COR-L47 (cell line): Measurements from ENCODE around the gene PPP1CA.
A peak's percentile ranks its signal among the peaks of the same experiment; 100 is the strongest.
"Not testable (repeated sequence)": the region's sequence is repeated elsewhere in the genome, so short reads cannot be mapped to it uniquely, and the experiment has no call there.

Experiments used
- DNase-seq: peaks from one replicate; lab custom pipeline; 2025; lab: John Stamatoyannopoulos, UW

The PPP1CA gene

GRCh38 chr11:67417425-67417824 lies 15.8 kb upstream of the PPP1CA start:
- DNase-seq, result no peak

- peak; percentile 89 for DNase-seq
These were observed 15.0 kb upstream of the PPP1CA start for GRCh38 chr11:67416416-67417335.

DNA sequence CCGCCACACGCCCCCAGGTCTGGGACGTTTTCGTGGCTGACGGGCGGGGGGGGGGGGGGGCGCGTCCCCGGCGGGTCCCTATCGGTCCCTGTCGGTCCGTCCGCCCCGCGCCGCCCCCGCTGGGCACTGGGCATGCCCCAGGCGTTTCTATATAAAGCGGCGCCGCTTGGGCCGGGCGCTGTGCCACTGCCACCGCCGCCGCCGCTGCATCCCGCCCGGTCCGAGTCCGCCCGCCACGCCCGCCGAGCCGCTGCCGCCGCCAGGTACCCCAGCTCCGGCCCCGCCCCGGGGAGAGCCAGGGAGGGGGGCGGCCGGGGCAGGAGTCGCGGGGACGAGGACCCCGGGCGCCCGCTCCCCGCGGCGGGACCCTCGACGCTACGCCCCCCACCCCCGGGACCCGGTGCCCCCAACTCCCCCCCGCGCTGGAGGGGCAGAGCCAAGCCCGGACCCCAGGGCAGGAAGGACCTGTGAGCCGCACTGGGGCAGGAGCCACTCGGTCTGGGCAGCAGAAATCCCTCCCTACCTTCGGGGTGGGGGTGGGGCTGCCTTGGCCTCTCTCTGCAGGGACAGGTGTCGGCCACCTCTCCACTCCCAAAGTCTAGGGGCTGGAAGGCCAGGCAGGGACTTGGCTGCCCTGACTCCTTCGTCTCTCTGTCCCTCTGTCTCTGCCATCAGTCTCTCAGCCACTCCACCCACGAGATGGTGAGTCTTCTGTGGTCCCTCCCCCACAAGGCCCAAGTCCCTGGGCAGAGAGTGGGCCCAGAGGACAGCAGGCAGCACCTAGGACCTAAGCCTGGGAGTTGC lies 14.0 kb upstream of the PPP1CA start, which contains the start of gene CARNS1:
TSS of gene CARNS1 (plus strand) at position 178 of the 804 bp plus-strand sequence. CDS start at position 700, 522 bp downstream.
- DNase-seq, result no peak

DNA sequence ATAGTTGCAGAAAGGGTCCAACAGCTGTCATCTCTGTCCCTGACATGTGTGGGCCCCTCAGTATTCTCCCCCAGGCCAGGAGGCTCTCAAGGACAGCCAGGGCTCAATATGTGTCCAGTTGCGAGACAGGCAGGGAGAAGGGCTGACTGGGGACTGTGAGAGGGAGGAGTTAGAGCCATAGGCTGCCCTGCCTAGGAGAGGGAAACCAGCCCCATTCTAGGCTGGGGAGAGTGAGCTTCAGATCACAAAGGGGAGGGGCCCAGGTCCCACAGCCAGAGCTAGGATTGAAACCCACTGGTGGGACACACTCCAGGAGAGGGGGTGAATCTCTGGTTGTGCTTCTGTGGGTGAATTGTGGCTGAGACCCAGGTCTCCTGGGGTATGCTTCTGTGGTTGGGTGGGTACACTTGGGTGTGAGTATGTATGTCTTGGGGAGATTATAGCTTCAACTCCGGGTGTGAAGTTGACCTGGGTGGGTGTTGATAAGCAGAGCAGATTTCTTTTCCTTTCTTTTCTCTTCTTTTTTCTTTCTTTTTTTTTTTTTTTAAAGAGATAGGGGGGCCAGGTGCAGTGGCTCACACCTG lies 11.7 kb upstream of the PPP1CA start:
- no peak for DNase-seq

DNA sequence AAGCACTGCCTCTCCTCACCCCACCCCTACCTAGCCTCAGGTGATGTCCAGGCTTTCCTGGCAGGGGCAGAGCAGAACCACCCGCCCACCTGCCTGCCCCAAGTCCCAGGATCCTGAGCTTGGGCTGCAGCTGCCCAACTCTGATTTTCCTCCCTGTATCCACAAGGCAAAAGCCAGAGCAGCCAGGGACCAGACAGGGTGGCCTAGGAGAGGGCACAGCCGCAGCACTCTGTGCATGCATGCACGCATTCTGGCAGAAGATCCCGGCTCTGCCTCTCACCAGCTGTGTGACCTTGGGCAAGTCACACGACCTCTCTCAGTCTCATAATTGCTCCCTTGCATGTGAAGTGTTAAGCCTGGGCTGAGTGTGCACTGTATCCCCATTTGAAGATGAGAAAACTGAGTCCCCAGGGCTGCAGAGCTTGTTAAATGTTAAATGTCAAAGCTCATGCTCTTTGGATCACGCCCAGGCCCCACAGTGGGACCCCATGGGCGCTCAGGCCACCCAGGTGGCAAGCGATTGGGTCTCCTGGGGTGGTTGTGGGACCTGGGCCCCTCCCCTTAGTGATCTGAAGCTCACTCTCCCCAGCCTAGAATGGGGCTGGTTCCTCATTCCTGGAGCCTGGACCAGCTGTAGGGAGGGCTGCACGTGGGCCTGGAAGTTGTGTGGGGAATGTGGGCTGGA lies 11.0 kb upstream of the PPP1CA start:
- DNase-seq, result no peak

GRCh38 chr11:67411785-67412152 lies 10.1 kb upstream of the PPP1CA start:
- no peak for DNase-seq

GRCh38 chr11:67410984-67411784 lies 9.5 kb upstream of the PPP1CA start:
- no peak for DNase-seq

DNA sequence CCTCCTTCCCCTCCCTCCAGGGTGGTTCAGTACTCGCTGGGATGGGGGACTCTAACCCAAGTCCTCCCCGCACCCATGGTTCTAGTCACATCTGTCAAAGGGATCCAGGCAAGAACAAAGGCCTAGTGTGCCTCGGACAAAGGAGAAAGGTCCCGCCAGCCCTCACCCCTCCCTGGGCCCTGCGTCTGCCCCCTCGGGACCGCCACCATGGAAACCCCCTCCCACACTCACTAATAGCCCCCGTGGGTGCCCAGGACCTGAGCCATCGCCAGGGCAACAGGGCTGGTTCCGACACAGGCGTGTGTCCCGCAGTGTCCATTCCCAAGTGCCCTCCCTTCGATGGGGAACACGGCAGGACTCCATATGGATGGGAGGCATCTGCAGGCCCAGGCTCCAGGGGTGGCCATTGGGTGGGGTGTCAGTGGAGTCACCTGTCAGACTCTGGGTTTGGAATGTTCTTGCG lies 8.7 kb upstream of the PPP1CA start:
- no peak for DNase-seq

- DNase-seq, result no peak
These were observed 8.2 kb upstream of the PPP1CA start for GRCh38 chr11:67409781-67410368.

DNA sequence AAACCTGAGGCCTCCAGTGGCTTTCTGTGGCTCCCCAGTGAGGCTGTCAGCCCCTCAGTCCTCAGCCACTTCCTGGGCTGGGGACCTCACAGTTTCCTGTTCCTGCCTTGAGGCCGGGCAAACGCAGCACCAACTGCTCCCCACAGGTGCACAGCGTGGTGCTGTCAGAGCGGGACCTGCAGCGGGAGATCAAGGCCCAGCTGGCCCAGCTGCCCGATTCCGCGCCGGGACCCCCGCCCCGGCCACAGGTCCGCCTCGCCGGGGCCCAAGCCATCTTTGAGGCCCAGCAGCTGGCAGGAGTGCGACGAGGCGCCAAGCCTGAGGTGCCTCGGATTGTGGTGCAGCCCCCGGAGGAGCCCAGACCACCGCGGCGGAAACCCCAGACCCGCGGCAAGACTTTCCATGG lies 7.6 kb upstream of the PPP1CA start:
- DNase-seq, result no peak

- no peak for DNase-seq
These were observed 7.0 kb upstream of the PPP1CA start for GRCh38 chr11:67408437-67409200.

DNA sequence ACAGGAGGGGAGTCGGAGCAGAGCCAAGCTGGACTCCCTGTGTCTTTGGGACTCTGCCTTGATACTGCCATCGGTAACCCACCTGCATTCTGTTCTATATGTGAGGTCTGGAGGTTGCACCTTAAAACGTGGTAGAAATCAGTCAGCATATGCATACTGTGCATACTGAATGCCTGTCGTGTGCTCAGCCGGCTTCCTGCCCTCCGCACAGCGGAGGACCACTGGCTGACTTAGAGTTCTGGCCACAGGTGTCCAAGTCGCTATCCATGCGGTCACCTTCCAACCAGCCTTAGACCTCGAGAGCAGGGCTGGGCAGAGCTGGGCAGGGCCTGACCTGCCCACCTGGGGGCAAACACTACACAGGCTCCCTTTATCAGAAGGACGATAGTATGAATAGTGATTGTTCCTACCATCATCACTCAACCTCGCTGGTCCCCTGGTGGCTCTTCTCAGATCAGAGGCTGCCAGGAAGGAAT lies 6.1 kb upstream of the PPP1CA start:
- DNase-seq, result no peak

DNA sequence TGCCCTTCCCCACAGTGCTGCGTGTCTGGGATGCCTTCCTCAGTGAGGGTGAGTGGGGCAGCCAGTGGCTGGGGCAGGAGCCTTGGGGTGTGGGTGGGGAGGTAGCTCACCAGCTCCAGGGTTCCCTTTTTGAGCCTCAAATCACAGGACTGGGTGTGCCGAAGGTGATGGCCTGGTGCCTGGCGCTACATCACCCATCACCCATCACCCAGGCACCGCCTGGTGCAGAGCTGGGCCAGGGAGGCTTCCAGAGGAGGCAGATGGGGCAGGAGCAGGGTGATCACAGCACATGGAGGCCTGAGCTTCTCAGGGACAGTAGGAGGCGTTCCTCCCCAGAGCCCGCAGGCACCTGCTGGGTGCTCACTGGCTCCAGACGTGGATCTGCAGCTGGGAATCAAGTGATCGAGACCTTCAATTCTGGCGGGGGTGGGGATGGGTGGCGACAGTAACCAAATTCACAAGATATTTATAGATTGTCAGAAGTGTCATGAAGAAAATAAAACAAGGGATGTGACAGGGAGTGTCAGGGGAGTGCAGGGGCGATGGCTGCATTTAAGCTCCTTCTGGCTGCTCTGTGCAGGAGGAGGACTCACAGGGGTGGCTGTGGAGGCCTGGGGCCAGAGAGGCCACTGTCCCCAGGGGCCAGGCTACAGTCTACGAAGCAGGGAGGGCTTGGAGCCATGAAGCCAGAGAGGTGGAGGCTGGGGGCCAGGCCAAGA lies 5.5 kb upstream of the PPP1CA start:
- DNase-seq, result no peak

DNA sequence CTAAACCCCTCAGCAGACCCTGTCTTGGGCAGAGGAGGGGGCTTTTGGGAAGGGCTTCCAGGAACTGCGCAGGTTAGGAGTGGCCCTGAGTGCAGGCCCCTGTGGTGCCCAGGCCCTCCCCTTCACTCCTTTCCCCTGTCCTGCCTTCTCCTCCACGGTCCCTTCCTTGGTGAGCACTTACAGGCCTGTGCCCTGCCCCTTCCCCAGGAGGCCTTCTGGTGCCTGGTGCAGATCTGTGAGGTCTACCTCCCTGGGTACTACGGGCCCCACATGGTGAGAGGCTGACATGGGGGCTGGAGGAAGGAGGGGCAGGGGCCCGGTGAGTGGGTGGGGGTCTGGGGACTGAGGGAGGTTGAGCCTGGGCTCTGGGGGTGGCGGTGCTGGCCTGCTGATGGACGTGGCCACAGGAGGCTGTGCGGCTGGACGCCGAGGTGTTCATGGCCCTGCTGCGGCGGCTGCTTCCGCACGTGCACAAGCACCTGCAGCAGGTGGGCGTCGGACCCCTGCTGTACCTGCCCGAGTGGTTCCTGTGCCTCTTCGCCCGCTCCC lies 4.8 kb upstream of the PPP1CA start:
- DNase-seq, result no peak

DNA sequence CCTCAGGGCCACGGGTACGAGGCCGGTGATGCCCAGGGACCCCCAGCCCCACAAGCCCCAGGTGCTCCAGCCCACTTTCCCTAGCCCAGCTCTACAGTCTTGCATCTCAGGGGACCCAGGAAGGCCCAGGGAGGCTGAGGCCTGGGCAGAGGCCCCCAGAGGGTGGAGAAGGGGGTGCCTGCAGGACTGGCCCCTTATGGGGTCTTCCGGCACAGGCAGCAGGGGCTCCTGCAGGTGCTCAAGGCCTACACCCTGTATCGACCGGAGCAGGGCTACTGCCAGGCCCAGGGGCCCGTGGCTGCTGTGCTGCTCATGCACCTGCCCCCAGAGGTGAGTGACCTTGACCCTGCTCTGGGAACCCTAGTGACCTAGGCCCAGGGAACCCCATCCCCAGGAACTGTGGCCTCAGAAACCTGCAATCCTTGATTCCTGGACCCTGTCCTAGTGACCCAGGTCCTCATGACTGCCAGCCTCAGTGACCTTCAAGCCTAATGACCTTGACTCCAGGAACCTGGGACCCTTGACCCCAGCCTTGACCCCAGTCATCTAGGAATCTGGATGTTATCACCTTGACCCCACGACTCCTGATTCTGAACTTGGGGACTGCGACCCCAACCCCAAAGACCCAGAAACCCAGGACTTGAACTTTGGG lies 4.2 kb upstream of the PPP1CA start:
- DNase-seq, result no peak

DNA sequence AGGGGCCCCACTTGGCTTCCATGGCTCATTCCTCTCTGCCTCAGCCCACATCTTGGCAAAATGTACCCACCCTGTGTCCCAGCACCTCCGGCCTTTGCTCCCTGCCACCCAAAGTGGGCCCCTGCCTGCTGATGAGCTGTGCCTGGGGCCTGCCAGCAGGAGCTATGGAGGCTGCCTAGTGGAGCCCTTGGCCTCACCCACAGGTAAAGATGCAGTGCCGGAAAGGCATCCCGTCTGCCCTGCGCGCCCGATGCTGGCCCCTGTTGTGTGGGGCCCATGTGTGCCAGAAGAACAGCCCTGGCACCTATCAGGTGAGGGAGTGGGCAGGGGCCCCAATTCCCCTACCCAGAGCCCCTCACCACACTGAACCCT lies 3.5 kb upstream of the PPP1CA start:
- DNase-seq, result no peak

DNA sequence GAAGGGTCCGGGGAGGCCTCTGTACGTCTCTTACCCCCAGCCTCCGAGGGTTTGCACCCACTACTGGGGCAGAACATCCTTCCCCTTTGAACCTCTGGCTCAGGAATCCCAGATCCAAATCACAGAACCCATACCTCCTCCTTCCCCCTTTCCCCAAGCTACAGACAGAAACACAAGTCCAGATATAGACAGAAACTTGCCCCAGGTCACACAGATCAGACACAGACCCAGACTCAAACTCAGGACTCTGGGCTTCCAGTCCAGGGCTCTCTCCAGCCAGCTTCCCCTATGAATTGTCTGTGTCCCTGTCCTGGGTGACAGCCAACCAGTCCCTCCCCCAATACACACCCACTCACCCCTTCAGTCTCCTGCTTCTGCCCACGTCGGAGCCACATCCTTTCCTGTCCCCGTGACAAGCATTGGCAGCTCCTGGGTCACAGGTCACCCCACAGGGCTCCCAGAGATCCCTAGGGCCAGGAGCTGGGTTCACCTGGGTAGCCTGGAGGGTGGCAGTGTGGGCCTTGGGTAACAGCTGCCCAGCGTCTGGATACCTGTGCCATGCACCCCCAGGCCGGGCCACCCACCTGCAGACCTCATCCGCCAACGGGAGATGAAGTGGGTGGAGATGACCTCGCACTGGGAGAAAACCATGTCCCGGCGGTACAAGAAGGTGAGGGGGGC lies 3.0 kb upstream of the PPP1CA start:
- DNase-seq, result no peak

GRCh38 chr11:67403085-67403484 lies 1.4 kb upstream of the PPP1CA start:
- DNase-seq, result not testable (repeated sequence)
